ENCODE data around the gene RIC1.

DNA sequence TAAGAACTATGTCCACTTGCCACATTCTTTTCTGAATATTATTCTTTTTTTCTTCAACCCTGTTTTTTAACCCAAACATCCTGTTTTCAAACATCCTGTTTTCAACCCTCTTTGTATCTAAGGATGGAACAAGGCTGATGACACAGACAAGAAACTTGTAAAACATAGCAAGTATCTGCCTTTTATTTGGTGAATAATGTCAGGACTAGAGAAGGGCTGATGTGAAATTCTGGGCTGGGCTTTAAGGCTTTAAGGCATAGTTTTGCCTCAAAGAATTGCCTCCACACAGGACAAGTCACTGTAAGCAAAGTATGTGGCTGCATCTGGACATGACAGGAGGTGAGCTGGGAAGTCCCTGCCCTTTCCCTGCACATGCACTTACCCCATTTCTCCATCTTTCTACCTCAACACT is 42.5 kb upstream of the RIC1 start:
- TF ChIP-seq, protein P1, sequence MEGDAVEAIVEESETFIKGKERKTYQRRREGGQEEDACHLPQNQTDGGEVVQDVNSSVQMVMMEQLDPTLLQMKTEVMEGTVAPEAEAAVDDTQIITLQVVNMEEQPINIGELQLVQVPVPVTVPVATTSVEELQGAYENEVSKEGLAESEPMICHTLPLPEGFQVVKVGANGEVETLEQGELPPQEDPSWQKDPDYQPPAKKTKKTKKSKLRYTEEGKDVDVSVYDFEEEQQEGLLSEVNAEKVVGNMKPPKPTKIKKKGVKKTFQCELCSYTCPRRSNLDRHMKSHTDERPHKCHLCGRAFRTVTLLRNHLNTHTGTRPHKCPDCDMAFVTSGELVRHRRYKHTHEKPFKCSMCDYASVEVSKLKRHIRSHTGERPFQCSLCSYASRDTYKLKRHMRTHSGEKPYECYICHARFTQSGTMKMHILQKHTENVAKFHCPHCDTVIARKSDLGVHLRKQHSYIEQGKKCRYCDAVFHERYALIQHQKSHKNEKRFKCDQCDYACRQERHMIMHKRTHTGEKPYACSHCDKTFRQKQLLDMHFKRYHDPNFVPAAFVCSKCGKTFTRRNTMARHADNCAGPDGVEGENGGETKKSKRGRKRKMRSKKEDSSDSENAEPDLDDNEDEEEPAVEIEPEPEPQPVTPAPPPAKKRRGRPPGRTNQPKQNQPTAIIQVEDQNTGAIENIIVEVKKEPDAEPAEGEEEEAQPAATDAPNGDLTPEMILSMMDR (IDR thresholded peaks at IDR 0.05) = no peak
- TF ChIP-seq POLR2A (IDR thresholded peaks at IDR 0.05) = no peak

All from adrenal gland (tissue), 5 donors.